Hippocampal formation (tissue), 2 donors: ENCODE data around the gene ZIC4.

ENCODE experiments used
- DNase-seq, 2 donors: peaks; one replicate each; lab custom pipeline; 2025; lab: John Stamatoyannopoulos, UW

ZIC4 gene

DNA sequence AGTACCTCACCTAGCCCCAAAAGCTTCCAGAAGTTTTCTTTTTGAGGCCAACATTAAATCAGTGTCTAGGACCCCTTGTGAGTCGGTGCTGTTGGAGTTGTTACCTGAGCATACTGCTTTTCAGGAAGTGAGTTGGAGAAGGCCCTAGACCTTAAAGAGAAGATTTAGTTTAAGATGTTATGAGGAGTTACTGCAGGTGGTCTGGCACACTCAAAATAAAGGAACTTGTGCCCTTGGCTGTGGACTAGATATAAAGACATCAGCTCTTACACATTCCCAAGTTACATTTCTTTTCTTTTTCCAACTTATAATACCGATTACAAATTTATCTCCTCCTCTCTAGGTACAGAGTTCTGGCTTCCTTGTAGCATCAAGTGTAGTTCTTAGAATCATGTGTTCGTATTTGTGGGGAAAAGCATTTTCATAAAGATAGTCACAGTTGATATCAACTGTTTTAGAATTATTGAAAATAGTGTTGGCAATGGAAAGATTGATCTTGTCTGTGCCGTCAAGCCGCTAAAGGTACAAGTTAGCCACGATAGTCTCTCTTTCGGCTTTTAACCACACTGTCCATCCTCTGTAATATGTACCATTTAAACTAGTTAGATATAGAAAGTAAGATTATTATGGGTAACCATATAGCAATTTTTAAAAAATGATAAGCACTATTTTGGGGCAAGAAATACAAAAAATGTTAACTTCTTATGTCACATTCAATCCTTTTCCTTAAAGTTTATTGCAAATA, 11.4 kb upstream of the ZIC4 start:
- DNase-seq: no peak

DNA sequence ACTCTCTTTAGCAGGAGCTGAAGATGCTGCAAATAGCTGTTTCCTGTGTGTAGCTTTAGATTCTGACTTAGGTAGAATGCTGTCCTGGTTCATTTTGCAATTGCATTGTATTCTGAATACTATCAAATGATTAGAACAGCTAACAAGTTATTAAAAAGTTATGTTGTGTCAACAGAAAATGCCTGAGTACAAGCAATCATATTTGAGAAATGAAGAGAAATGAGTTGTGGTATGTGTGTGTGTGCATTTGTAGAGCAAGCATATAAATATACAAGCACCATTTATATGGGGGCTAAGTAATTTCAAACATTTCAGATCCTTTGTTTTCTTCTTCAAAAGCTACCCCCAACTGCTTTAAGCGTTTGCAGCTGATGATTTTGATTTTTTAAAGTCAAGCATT, 10.6 kb upstream of the ZIC4 start:
- DNase-seq: no peak

DNA sequence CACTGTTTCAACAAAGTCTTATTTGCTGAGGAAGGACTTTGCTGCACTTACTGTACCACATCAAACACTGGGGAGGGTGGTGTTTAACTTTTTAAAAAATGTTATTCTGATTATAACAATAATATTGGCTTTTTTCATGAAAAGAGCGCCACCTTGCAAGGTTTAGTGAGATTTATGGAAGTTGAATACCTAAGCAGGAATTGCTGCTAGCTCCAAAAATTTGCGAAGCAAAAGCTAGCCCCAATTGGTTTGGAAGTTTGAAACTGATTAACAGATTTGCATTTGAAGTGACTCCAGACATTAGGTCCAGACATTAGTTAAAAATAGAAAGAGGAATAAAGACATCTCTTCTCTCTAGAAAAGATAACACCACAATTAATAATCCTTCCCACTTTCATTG, 9.5 kb upstream of the ZIC4 start:
- DNase-seq: no peak

DNA sequence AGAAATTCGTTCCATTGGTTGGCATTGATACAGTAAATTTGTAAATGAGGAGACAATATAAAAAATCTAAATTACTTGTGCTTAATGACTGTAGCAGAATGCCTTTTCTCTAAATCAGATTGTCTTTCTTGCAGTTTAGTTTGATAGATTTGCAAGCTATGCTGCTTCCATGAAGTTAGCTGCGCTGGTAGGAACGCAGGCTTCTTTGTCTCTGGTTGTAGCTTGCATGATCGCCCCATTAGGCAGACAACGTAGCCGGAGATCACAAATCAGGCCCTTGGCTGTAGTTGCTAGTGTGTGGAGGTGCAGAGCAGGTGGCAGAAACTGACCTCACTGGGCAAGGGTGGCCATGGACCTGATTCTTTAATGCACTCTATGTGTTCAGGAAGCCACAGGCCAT, 8.9 kb upstream of the ZIC4 start:
- no peak for DNase-seq

DNA sequence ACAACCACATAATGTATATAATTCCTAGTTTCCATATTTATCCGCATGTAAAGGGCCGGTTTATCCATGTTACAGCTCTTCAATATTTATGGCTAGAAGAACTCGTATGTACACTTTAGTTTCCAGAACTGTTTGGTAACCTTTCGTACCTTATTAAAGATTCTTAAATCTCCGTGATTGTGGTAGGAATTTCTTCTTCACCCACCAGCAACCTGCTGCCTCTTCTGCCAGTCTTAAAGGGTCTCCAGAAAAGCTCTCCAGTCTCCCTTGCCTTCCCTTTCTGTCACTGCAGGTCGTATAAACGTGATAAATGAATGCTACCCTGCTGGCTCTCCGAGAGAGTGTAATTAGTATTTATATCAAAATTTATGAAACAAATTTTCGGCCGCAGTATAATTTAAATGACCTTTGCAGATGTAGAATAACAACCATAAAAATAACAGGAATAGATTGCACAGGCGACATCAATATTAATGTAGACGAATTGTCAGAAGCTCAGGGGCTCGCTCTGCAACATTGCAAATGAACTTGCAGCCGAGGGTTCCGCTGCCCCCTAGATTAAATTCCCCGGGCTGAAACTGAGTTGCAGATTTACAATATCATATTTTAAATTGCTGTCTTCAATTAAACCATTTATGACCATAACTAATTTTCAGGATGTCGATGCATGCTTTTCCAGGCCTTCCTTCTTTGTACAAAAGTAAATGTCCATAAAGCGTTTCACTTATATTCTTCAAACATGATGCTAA, 8.2 kb upstream of the ZIC4 start:
- DNase-seq: no peak

DNA sequence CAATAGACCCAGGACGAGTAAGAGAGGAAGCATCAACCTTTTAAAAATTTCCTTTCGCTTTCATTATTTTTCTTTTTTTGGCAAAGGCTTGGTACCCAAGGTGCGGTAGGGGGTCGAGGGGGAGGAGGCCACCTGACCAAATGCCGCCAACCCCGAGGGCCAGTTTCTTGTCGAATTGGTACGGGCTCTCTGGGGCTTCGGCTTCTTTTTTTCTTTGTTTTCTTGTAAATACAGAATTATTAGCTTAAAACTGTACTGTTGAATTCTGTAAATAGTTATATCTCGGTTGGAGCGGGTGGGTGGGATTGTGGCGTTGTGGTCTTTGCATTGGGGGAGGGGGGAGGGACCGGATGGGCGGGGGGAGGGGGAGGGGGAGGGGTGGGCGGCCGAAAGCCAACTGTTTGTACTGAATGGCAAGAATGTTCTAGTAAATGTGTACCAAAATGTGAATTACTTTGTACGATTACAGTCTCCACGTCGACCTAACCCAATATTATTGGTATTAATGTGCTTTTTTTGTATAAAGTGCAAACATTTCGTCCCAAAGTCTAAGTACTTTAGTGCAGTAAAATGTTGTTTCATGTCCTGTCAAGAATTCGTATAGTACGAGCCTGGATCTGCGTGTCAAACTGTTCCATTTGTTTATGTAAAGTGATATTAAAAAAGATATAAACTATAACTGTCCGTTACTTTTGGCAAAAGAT, 7.5 kb upstream of the ZIC4 start:
- DNase-seq: no peak

DNA sequence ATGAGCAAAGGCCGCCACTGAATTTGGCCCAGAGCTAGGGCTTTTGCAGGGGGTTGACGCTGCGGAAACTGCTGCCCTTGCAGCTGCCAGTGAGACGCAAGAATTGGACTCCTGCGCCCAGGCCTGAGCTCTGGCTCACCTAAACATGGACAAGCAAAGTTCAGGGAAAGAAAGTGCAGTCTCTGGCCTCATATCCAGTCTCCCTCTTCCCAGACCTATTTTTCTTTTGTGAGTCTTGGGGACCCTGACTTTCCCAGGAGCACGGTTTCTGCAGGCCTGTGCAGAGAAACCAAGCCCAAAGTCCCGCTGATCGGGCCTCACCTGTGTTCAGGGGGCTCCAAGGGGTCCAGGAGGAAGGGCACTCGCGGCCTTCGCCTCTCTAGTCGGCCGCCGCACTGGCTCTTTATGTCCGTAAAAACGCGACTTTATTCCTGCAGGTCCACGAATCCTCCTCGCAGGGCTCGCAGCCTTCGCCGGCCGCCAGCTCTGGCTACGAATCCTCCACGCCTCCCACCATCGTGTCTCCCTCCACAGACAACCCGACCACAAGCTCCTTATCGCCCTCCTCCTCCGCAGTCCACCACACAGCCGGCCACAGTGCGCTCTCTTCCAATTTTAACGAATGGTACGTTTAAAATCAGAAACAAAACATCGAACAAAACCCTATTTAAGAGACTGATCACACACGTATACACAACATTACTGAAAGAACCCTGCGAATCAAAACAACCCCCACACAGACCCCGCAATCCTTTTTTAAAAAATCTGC, 6.8 kb upstream of the ZIC4 start:
- DNase-seq: no peak

DNA sequence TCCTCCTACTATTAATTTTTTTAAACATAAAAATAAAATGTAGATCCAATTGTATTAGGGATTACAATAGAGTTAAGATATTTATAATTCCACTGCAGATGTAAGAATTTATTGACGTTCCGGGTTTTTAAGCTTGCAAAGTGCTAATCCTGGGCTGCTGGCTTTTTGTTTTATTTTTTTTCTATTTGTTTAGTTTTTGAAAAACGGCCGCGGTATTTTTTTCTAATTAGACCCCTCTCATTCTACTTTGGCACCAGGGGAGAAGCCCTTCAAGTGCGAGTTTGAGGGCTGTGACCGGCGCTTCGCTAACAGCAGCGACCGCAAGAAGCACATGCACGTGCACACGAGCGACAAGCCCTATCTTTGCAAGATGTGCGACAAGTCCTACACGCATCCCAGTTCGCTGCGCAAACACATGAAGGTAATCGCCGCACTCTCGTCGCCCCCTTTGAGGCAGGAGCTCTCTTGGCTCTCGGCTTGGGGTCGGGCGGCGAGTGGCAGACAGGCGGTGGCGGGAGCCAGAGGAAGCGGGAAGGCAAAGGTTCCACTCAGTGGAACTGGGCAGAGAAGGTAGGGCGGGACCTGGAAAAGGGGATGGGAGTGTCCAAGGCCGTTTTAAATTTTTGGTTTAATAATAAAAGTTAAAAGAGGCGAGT, 6.0 kb upstream of the ZIC4 start:
- DNase-seq: no peak

DNA sequence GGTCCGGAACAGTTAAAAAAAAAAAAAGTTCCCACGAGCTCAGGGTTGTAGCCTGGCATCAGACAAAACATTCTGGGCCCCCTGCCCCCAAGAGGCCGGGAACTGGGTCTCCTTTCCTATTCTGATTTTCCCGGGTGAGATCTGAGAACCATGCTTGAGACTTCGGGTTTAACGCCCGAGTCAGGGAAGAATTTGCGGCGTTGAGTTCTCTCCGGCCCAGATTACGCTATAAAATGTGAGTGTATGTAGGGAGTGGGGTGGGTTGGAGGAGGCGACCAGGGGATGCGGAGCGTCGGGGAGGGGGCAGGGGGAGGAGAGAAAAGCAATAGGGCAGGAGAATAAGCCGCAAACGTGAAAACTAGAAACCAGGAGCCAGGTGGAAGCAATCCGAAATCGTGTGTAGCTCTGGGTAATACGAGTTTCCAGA, 5.5 kb upstream of the ZIC4 start:
- no peak for DNase-seq

DNA sequence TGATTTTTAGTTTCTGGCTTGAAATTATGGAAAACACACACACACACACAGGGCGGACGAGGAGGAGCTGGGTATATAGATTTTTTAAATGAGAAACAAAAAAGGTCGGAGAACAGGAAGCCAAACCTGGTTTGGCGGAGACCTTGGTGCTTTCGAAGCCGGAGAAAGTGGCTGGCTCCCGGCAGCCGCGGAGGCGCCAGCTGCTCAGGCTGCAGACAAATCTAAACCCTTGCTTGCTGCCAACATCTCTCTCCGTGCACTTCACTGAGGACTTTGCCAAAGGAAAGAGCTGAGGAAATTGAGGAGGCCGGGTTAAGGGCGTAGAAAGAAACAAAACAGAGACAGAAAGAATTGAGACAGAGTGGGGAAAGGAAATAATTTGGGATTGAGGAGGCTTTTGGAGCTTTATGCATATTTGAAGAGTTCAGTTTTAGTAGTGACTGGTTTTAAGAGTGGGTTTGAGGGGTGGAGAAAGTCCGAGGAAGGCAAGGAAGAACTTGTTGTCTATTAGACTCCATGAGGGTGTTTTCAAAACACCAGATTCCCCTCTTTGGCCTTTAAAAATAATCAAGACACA, 5.0 kb upstream of the ZIC4 start:
- DNase-seq: no peak

DNA sequence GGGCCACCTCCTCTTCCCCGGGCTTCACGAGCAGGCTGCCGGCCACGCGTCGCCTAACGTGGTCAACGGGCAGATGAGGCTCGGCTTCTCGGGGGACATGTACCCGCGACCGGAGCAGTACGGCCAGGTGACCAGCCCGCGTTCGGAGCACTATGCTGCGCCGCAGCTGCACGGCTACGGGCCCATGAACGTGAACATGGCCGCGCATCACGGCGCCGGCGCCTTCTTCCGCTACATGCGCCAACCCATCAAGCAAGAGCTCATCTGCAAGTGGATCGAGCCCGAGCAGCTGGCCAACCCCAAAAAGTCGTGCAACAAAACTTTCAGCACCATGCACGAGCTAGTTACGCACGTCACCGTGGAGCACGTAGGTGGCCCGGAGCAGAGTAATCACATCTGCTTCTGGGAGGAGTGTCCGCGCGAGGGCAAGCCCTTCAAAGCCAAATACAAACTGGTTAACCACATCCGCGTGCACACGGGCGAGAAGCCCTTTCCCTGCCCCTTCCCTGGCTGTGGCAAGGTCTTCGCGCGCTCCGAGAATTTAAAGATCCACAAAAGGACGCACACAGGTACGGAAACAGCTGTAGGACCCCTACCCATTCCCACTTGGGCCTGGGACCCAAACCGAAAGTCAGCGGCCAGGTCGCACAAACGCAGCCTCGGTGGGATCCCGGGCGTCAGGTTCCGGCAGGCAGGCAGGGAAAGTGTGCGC, 4.3 kb upstream of the ZIC4 start:
- no peak for DNase-seq

DNA sequence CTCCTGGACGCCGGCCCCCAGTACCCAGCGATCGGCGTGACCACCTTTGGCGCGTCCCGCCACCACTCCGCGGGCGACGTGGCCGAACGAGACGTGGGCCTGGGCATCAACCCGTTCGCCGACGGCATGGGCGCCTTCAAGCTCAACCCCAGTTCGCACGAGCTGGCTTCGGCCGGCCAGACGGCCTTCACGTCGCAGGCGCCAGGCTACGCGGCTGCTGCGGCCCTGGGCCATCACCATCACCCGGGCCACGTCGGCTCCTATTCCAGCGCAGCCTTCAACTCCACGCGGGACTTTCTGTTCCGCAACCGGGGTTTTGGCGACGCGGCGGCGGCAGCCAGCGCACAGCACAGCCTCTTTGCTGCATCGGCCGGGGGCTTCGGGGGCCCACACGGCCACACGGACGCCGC, 3.8 kb upstream of the ZIC4 start:
- DNase-seq: no peak

DNA sequence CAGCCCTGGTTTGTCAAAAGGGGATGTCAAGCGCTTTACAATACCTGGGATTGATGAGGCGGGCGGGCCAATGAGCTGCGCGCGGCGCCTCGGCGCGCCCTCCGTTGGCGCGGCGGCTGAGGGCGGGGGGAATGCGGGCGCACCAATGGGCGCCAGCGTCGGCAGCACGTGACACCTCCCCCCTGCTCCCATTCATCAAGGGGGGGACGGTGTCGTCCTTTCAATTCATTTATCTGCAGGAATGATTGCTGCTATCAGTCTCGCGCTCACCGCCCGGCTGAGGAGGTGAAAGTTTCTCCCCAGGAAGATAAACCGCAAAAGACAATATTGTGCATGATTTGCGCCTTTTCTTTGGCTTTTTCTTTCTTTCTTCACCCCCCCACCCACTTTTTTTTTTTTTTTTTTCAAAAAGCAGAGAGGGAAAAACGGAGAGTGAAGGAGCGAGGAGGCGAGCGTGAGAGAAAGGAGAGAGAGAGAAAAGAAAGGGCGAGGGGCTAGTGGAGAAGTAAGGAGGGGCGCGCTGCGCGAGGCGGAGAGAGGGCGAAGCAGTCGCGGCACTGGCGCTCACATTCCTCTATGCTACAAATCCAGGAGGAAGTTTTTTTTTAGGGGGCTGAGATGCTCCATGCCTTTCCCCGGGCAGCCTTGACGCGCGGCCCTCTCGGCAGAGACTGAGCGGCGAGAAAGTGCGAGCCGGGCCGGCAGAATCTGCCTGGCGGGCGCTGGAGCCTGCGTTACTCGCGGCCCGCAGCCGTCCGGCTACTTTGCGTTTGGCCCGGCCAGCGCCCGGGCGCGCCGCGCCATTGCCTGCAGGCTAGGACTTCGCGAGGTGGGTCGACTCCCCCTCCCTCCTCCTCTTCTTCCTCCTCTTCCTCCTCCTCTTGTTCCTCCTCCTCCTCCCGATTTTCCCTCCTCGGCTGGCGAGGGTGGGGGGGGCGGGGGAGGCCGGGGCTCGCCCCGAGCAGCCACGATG, 3.1 kb upstream of the ZIC4 start, which contains the start of gene ZIC1:
Gene ZIC1 (plus strand): TSS at position 223 of the 973 bp plus-strand sequence. CDS start 748 bp downstream, at position 971.
- DNase-seq: peak; percentile 55 to 69

DNA sequence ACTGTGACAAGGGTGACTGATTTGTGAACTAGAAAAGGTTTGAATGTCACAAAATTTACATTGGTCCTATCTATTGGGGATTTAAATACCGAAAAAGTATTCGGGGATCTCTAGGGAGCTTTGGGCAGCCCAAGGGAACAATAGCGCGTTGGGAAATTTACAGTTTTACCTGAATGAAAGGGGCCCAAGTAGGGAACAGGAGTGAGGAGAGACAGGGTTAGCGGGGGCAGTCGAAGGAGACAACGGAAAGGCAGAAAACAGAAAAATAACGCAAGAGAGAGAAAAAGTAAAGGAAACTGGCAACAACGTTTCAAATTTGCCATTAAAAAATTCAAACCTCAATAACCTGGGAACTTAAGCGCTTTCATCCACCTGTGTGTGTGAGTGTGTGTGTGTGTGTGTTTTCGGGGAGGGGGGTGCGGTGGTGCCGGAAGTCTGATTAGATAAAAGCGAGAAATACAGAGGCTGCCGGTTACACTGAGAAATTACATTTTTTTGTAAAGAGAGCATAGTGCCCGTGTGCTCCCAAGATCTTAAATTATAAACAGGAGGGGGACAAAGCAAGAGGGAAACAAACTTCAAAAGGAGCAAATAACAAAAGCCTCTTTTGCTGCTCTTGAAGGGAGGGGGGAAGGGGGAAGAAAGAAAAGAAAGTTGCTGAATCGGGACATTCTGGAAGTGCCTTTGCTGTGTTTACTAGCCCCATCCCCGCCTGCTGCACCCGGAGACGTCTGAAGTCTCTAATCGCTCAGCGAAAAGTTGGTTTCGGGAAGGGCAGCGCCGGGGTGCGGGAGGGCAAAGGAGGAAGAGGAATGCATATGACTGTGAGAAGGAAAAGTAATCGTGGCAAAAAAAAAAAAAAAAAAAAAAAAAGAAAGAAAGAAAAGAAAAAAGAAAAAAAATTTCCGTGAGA, 2.1 kb upstream of the ZIC4 start:
- DNase-seq: no peak

DNA sequence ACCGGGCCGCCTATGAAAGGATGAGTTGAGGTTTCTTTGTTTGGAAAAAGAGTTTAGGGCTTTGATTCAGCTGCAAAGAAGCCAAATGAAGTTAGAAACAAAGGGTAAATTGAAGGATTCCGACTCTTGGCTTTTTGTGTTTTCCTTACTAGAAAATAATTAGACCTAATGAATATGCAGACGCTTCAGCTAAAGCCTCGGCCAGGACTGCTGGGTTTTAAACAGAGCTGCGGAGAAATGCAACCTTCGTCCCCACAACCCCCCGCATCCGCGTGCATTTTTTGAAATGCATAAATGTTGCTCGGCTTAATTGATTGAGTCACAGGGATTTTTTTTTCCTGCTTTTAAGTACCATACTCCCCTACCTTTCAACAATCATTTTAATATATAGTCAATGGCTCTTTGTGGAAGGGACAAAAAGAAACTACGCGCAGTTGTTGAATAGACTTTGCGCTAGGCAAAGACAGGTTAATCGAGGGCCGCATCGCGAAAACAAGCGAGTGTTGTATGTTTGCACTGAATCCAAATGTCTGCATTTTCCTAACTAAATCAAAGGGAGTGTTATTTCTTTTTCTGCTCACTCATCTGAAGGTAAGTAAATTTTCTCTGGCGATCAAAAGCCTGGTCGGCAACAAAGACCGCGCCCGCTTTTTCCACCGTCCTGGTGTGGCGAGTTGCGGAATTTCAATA, 1.3 kb upstream of the ZIC4 start:
- no peak for DNase-seq

DNA sequence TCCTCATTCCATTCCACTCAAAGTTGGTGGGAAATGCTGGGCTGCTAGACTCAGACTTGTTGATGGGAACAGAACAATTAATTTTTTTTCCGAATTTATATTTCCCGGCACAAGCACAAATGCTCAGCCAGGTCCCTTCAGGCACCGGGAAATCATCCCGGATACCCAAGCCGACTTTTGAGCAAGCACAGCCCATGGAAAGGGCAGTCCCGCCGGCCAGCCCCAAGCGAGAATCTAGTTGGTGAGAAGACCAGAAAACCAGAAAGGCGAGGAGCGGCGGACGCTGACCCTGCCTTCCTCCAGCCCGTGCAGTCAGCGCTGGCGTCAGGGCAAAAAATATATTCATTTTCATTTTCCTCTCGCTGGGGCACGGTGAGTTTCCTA, 763 bp upstream of the ZIC4 start:
- peak in 1 of 2 donors; percentile 24 for DNase-seq

DNA sequence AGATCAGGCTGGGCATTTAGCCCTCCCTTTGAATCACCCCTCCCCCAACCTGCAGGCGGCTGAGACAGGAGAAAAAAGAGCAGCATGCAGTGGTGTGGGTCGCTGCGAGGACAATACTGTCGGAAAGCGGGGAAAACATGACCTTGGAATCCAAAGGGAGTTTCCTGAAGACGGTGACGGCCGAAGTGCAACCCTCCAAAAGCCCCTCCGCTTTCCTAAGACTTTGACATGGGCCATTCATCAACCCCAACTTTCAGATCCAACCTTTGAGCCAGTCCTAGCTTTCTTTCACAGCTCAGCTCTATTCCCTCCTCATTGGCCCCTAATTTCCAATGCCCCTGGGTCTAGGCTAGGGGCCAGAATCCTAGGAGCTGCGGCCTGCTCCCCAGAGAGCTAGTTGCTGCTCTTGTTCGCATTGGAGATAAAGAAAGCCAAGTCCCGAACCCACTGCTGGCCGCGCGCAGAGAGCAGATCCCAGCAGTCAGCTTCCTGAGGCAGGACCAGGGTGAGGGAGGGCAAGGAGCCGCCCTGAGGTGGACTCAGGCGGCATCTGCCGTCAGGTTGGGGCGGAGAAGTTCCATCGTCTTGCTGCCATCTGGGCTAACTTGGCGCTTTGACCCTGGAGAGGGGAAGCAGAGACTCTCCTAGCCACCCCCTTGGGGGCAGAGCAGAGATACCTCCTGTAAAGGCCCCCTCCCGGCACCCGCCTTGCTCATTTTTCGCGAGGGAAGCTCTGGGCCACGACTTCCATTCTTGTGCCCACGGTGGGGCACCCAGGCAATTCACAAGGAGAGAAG, 914 bp downstream of the ZIC4 start:
- DNase-seq: no peak
